Measurements from ENCODE around the gene PBOV1. TPM values are rescaled to one million over a fixed set of nuclear protein-coding genes. Genes with fewer than 3 reads are reported as not detected.

The PBOV1 gene
- total RNA-seq, 2 experiments from 2014 or later: not detected

- Mint-ChIP-seq H3K36me3 (ENCODE audit: low read depth) (no peaks in the 10 kb centered on the region), H3K4me1 (no peaks in the 10 kb centered on the region), H3K9me3 (no peaks in the 10 kb centered on the region), H3K27ac (no peak overlapping the region), H3K4me3 (no peak overlapping the region), H3K27me3 (peaks cover 8% of the 10 kb centered on the region)
- no peak for DNase-seq
- ChIA-PET CTCF (interaction anchor here (0.5 to 0.9 kb wide), 2 partner anchors 12 to 1710 kb away, joined by 3 read pairs; no protein-coding TSS in a partner anchor), POLR2A (no interaction called here)
These were observed 16.1 kb upstream of the PBOV1 start for GRCh38 chr6:138234363-138234762.

GRCh38 chr6:138231381-138231886, 13.1 kb upstream of the PBOV1 start:
- POLR2A ChIA-PET: no interaction called here

DNA sequence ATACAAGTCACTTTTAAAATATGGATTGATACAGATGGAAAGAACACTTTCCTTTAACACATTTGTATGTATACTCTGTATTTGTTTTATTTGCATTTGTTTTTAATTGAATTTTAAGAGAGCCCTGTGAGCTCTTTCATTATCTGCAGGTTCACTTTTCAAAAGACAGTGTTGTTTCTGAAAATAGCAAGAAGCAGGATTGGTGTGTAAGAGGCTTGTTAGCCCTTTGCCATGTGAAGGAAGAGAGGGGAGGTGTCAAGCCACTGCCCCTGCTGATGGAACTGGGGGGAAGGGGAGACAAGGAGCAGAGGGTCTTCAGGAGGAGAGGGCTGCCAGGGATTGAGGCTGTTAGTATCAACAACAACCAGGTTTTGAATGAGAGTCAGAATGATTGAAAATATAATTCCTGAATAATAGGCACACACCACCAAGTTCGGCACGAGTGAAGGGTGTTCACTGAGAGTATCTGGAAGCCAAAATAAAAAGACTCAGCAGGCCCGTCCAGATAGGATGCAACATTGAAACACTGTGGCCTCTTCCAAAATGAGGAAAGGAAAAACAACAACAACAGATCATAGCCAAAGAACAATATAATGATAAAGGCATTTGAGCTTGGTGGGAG, 12.6 kb upstream of the PBOV1 start:
- H3K27me3 Mint-ChIP-seq: peaks cover 15% of the 10 kb centered on the region
- H3K4me3 Mint-ChIP-seq: no peak overlapping the region
- H3K4me1 Mint-ChIP-seq: no peaks in the 10 kb centered on the region
- CTCF ChIA-PET: no interaction called here
- POLR2A ChIA-PET: no interaction called here
- no peaks in the 10 kb centered on the region for H3K36me3 Mint-ChIP-seq (ENCODE audit: low read depth)
- H3K9me3 Mint-ChIP-seq: no peaks in the 10 kb centered on the region
- H3K27ac Mint-ChIP-seq: no peak overlapping the region
- DNase-seq: no peak

More at GRCh38 chr6:138231381-138231886, 13.1 kb upstream of the PBOV1 start:
- H3K4me3 Mint-ChIP-seq: no peak overlapping the region
- H3K27me3 Mint-ChIP-seq: peaks cover 15% of the 10 kb centered on the region
- no peaks in the 10 kb centered on the region for H3K9me3 Mint-ChIP-seq
- H3K27ac Mint-ChIP-seq: no peak overlapping the region
- no peak for DNase-seq
- H3K4me1 Mint-ChIP-seq: no peaks in the 10 kb centered on the region
- CTCF ChIA-PET: no interaction called here
- H3K36me3 Mint-ChIP-seq (ENCODE audit: low read depth): no peaks in the 10 kb centered on the region

GRCh38 chr6:138230221-138230620, 11.9 kb upstream of the PBOV1 start:
- H3K27me3 Mint-ChIP-seq: peaks cover 15% of the 10 kb centered on the region
- H3K36me3 Mint-ChIP-seq (ENCODE audit: low read depth): no peaks in the 10 kb centered on the region
- POLR2A ChIA-PET: no interaction called here
- H3K4me1 Mint-ChIP-seq: no peaks in the 10 kb centered on the region
- no peak overlapping the region for H3K27ac Mint-ChIP-seq
- DNase-seq: no peak
- H3K4me3 Mint-ChIP-seq: no peak overlapping the region
- H3K9me3 Mint-ChIP-seq: no peaks in the 10 kb centered on the region
- CTCF ChIA-PET: no interaction called here

DNA sequence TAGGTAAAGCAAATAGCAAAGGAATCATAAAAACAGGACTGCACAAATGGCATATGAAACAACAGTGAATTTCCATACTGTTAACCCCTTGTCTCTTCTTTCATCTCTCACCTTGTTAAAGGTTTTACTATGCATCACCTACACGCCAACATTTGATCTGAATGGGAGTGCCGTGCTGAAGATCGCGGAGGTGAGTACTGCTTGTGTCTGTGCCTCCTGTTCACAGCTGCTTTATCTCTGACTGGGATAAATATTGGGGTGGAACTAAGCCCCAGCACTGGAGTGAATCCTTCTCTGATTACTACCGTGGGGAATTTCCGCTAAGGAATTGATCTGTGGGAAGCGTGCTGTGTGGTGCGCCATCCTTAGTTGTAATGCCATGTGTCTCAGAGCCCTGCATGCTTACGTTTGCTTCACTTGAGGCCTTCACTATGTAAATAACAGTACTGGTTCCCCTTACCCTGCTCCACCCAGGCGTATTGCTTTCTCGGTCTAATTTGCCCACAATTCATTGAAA, 11.4 kb upstream of the PBOV1 start:
- POLR2A ChIA-PET: no interaction called here
- no peak for DNase-seq
- no peaks in the 10 kb centered on the region for H3K9me3 Mint-ChIP-seq
- no peaks in the 10 kb centered on the region for H3K36me3 Mint-ChIP-seq (ENCODE audit: low read depth)
- H3K27me3 Mint-ChIP-seq: peaks cover 15% of the 10 kb centered on the region
- H3K4me3 Mint-ChIP-seq: no peak overlapping the region
- no peaks in the 10 kb centered on the region for H3K4me1 Mint-ChIP-seq
- CTCF ChIA-PET: no interaction called here
- H3K27ac Mint-ChIP-seq: no peak overlapping the region

GRCh38 chr6:138229072-138229471, 10.8 kb upstream of the PBOV1 start:
- H3K4me3 Mint-ChIP-seq: no peak overlapping the region
- no peak overlapping the region for H3K27ac Mint-ChIP-seq
- no peaks in the 10 kb centered on the region for H3K9me3 Mint-ChIP-seq
- DNase-seq: no peak
- H3K4me1 Mint-ChIP-seq: no peaks in the 10 kb centered on the region
- H3K27me3 Mint-ChIP-seq: peaks cover 13% of the 10 kb centered on the region
- ChIA-PET POLR2A (no interaction called here), CTCF (no interaction called here)
- no peaks in the 10 kb centered on the region for H3K36me3 Mint-ChIP-seq (ENCODE audit: low read depth)

DNA sequence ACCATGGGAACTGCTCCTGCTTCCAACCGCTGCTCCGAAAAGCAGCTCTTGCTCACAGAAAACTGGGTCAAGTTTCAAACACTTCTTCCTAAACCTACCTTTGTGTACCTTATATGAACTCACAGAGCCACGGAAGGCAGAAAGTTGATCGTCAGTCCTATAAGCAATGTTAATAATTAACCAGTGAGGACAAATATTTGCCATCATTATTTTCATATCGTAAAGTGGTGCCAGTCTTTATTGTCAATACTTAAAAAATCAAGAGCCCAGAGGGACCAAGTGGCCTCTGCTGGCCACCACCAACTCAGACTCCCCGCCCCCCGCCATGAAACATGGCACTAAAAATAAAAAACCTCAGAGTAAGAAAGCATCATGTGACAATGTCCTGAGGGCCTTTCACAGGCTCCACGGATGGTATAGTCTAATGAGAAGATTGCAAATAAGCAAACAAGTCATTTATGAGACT, 9.1 kb upstream of the PBOV1 start:
- Mint-ChIP-seq H3K27me3 (peaks cover 13% of the 10 kb centered on the region), H3K4me3 (no peak overlapping the region), H3K27ac (no peak overlapping the region), H3K9me3 (no peaks in the 10 kb centered on the region), H3K36me3 (ENCODE audit: low read depth) (no peaks in the 10 kb centered on the region), H3K4me1 (no peaks in the 10 kb centered on the region)
- CTCF ChIA-PET: interaction anchor here (0.6 kb wide), 1 partner anchor 359 kb away, joined by 3 read pairs; no protein-coding TSS in a partner anchor
- no peak for DNase-seq
- POLR2A ChIA-PET: no interaction called here

- H3K4me3 Mint-ChIP-seq: no peak overlapping the region
- DNase-seq: no peak
- ChIA-PET CTCF (no interaction called here), POLR2A (no interaction called here)
- H3K27me3 Mint-ChIP-seq: peaks cover 16% of the 10 kb centered on the region
- no peak overlapping the region for H3K27ac Mint-ChIP-seq
- H3K36me3 Mint-ChIP-seq (ENCODE audit: low read depth): no peaks in the 10 kb centered on the region
- no peaks in the 10 kb centered on the region for H3K4me1 Mint-ChIP-seq
- H3K9me3 Mint-ChIP-seq: no peaks in the 10 kb centered on the region
These were observed 8.5 kb upstream of the PBOV1 start for GRCh38 chr6:138226700-138227315.

DNA sequence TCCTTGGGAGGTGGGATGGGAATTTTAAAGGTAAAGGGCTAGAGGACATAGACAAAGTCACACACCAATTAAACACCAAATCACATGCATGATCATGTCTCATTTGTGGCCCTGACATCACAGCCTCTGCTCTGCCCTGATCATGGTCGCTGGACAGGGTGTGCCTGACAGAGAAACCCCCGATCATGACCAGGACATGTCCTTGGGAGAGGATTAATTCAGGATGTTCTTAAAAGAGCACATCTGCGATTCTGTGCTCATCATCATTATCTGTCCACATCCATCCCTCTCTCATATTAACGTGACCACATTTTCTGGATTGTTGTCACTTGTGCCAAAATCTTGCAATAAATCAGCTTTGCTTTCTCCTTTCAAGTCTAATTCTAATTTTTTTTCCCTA, 7.7 kb upstream of the PBOV1 start:
- ChIA-PET CTCF (no interaction called here), POLR2A (no interaction called here)
- DNase-seq: no peak
- no peak overlapping the region for H3K27ac Mint-ChIP-seq
- H3K4me1 Mint-ChIP-seq: no peaks in the 10 kb centered on the region
- no peaks in the 10 kb centered on the region for H3K36me3 Mint-ChIP-seq (ENCODE audit: low read depth)
- no peaks in the 10 kb centered on the region for H3K9me3 Mint-ChIP-seq
- H3K4me3 Mint-ChIP-seq: no peak overlapping the region
- peaks cover 13% of the 10 kb centered on the region for H3K27me3 Mint-ChIP-seq

- H3K27ac Mint-ChIP-seq: no peak overlapping the region
- POLR2A ChIA-PET: no interaction called here
These were observed 4.7 kb upstream of the PBOV1 start for GRCh38 chr6:138222901-138223546.

GRCh38 chr6:138219901-138220300, 1.6 kb upstream of the PBOV1 start:
- peaks cover 25% of the 10 kb centered on the region for H3K27me3 Mint-ChIP-seq
- no peak for DNase-seq
- no peak overlapping the region for H3K27ac Mint-ChIP-seq
- no peaks in the 10 kb centered on the region for H3K36me3 Mint-ChIP-seq (ENCODE audit: low read depth)
- ChIA-PET CTCF (no interaction called here), POLR2A (no interaction called here)
- H3K4me1 Mint-ChIP-seq: no peaks in the 10 kb centered on the region
- H3K4me3 Mint-ChIP-seq: no peak overlapping the region
- H3K9me3 Mint-ChIP-seq: no peaks in the 10 kb centered on the region

More at GRCh38 chr6:138222901-138223546, 4.7 kb upstream of the PBOV1 start:
- CTCF ChIA-PET: interaction anchor here (1.0 kb wide), 1 partner anchor 17 kb away, joined by 4 read pairs; no protein-coding TSS in a partner anchor
- Mint-ChIP-seq H3K36me3 (ENCODE audit: low read depth) (no peaks in the 10 kb centered on the region), H3K9me3 (no peaks in the 10 kb centered on the region), H3K27me3 (peaks cover 14% of the 10 kb centered on the region), H3K4me1 (no peaks in the 10 kb centered on the region), H3K4me3 (no peak overlapping the region)
- no peak for DNase-seq

DNA sequence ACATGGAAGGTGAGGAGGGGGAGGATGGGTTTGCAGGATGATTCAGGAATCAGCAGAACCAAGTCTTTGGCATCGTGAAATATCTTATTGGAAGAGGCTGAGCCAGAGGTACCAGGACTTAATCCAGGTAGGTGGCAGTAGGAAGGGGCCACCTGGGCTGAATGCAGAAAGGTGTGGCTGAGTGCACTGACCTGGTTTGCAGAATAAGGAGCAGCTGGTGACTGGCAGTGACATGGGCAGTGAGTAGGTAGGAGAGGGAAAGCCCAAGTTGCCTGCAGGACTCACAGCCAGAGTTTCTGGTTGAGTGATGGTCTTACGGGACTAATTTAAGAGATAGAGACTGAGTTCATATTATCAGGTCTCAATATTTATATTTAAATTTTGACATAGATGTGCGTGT, 1.1 kb upstream of the PBOV1 start:
- H3K27me3 Mint-ChIP-seq: peaks cover 27% of the 10 kb centered on the region
- H3K4me3 Mint-ChIP-seq: no peak overlapping the region
- no peaks in the 10 kb centered on the region for H3K9me3 Mint-ChIP-seq
- H3K36me3 Mint-ChIP-seq (ENCODE audit: low read depth): no peaks in the 10 kb centered on the region
- POLR2A ChIA-PET: no interaction called here
- CTCF ChIA-PET: no interaction called here
- no peak for DNase-seq
- H3K4me1 Mint-ChIP-seq: no peaks in the 10 kb centered on the region
- H3K27ac Mint-ChIP-seq: no peak overlapping the region

GRCh38 chr6:138215093-138215782, 3.1 kb downstream of the PBOV1 start:
- no peak for DNase-seq
- Mint-ChIP-seq H3K27me3 (peaks cover 23% of the 10 kb centered on the region), H3K9me3 (no peaks in the 10 kb centered on the region), H3K27ac (no peak overlapping the region), H3K4me3 (no peak overlapping the region), H3K36me3 (ENCODE audit: low read depth) (no peaks in the 10 kb centered on the region), H3K4me1 (no peaks in the 10 kb centered on the region)
- CTCF ChIA-PET: no interaction called here
- POLR2A ChIA-PET: no interaction called here
